ENCODE results near the gene MSMP. TPM values are rescaled to one million over a fixed set of nuclear protein-coding genes. Genes with fewer than 3 reads are reported as not detected.

The MSMP gene
- total RNA-seq, 1 experiment from 2014 or later: not detected

- no TSS peak for BruUV-seq (replicated peaks)
- Mint-ChIP-seq H3K27ac (ENCODE audit: low read depth, unreplicated experiment) (no peak overlapping the region), H3K4me3 (ENCODE audit: unreplicated experiment) (no peak overlapping the region), H3K4me1 (ENCODE audit: insufficient read depth, unreplicated experiment) (no peaks in the 10 kb centered on the region), H3K27me3 (ENCODE audit: insufficient read depth, unreplicated experiment) (no peaks in the 10 kb centered on the region), H3K36me3 (ENCODE audit: insufficient read depth, unreplicated experiment) (peaks cover 70% of the 10 kb centered on the region), H3K9me3 (ENCODE audit: unreplicated experiment) (no peaks in the 10 kb centered on the region)
- DNase-seq (ENCODE audit: unreplicated experiment): no peak
- POLR2A ChIA-PET: interaction anchor here (1.1 kb wide), 1 partner anchor 12 kb away, joined by 3 read pairs; no protein-coding TSS in a partner anchor
- CTCF ChIA-PET: interaction anchor here (0.5 to 12.5 kb wide), 7 partner anchors 13 to 89 kb away, joined by 3 to 155 read pairs (median 4); partner anchors contain the start of gene CCDC107
- no peak for TF ChIP-seq CTCF (IDR thresholded peaks at IDR 0.05; ENCODE audit: unreplicated experiment)
- intact Hi-C loops (cut with micrococcal nuclease): no loop called here
These were observed 47.1 kb downstream of the MSMP start for GRCh38 chr9:35706951-35707350.

- ChIA-PET POLR2A (no interaction called here), CTCF (interaction anchor here (0.7 to 12.5 kb wide), 3 partner anchors 9 to 24 kb away, joined by 3 to 155 read pairs (median 14); no protein-coding TSS in a partner anchor)
- no peak for DNase-seq (ENCODE audit: unreplicated experiment)
- H3K4me3 Mint-ChIP-seq (ENCODE audit: unreplicated experiment): no peak overlapping the region
- no peaks in the 10 kb centered on the region for H3K9me3 Mint-ChIP-seq (ENCODE audit: unreplicated experiment)
- BruUV-seq (replicated peaks): TSS peak; percentile 44
- H3K27me3 Mint-ChIP-seq (ENCODE audit: insufficient read depth, unreplicated experiment): no peaks in the 10 kb centered on the region
- H3K4me1 Mint-ChIP-seq (ENCODE audit: insufficient read depth, unreplicated experiment): no peaks in the 10 kb centered on the region
- H3K36me3 Mint-ChIP-seq (ENCODE audit: insufficient read depth, unreplicated experiment): peaks cover 59% of the 10 kb centered on the region
- intact Hi-C loops (cut with micrococcal nuclease): no loop called here
- H3K27ac Mint-ChIP-seq (ENCODE audit: low read depth, unreplicated experiment): no peak overlapping the region
- TF ChIP-seq CTCF (IDR thresholded peaks at IDR 0.05; ENCODE audit: unreplicated experiment): no peak
These were observed 48.1 kb downstream of the MSMP start for GRCh38 chr9:35705836-35706430.

- H3K36me3 Mint-ChIP-seq (ENCODE audit: insufficient read depth, unreplicated experiment): peaks cover 54% of the 10 kb centered on the region
- POLR2A ChIA-PET: interaction anchor here (0.9 kb wide), 1 partner anchor 15 kb away, joined by 3 read pairs; the partner anchor contains the start of gene TPM2
- H3K27ac Mint-ChIP-seq (ENCODE audit: low read depth, unreplicated experiment): no peak overlapping the region
These were observed 48.7 kb downstream of the MSMP start for GRCh38 chr9:35705372-35705771.

More at GRCh38 chr9:35705372-35705771, 48.7 kb downstream of the MSMP start:
- Mint-ChIP-seq H3K4me1 (ENCODE audit: insufficient read depth, unreplicated experiment) (no peaks in the 10 kb centered on the region), H3K9me3 (ENCODE audit: unreplicated experiment) (no peaks in the 10 kb centered on the region), H3K4me3 (ENCODE audit: unreplicated experiment) (no peak overlapping the region), H3K27me3 (ENCODE audit: insufficient read depth, unreplicated experiment) (no peaks in the 10 kb centered on the region)
- no TSS peak for BruUV-seq (replicated peaks)
- TF ChIP-seq CTCF (IDR thresholded peaks at IDR 0.05; ENCODE audit: unreplicated experiment): no peak
- no peak for DNase-seq (ENCODE audit: unreplicated experiment)
- CTCF ChIA-PET: interaction anchor here (0.7 to 12.5 kb wide), 4 partner anchors 9 to 94 kb away, joined by 3 to 155 read pairs (median 8); no protein-coding TSS in a partner anchor
- intact Hi-C loops (cut with micrococcal nuclease): no loop called here
